Germinal center (tissue), 1 donor: ENCODE data around the gene VTA1.
"Not testable (repeated sequence)": the region's sequence is repeated elsewhere in the genome, so short reads cannot be mapped to it uniquely, and the experiment has no call there.

ENCODE experiments used
- DNase-seq: peaks from one replicate; pipeline ENCODE4 v3.0.0; 2012; ENCODE audit warnings: mixed read lengths, low spot score

VTA1 gene, protein sequence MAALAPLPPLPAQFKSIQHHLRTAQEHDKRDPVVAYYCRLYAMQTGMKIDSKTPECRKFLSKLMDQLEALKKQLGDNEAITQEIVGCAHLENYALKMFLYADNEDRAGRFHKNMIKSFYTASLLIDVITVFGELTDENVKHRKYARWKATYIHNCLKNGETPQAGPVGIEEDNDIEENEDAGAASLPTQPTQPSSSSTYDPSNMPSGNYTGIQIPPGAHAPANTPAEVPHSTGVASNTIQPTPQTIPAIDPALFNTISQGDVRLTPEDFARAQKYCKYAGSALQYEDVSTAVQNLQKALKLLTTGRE

DNA sequence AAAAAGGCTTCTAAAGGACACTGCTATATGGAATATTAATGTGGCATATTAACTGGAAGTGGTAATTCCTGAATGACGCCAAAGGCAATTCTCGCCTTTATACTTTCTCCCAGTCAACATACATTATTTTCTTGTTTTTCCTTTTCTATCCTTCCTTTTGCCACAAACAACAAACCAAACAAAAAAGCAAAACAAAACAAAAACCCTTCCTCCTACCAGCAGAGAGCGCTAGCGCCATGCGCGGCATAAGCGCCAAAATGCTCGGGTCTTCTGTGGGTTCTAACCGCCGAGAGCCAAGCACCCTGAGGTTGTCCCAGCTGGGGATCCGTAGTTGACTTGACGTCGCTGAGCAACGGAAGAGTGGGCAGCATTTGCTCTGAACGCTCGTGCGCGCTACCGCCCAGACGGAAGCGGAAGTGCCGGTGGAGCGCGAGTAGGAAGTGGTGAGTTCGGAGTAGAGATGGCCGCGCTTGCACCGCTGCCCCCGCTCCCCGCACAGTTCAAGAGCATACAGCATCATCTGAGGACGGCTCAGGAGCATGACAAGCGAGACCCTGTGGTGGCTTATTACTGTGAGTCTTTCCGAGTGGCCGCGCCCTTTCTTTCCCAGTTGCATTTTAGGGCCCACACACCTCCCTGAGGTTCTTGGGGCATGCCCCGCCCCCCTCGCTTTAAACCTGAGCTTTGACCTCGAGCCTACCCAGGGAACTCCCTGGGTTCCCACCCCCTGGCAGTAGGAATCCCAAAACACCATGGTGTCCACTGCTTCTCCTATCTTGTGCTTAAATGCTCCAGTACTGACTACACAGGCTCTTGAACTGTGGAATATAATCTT is at the start of gene VTA1, which contains the start of gene NMBR:
Gene VTA1 (plus strand): TSS at position 436 of the 835 bp plus-strand sequence. CDS start 25 bp downstream, at position 461.
Gene NMBR (minus strand): TSS at position 295 of the 835 bp plus-strand sequence. CDS start 58,464 bp downstream, outside the sequence.
- DNase-seq = peak; percentile 90

GRCh38 chr6:142104820-142105219 is 42.2 kb upstream of the VTA1 start:
- DNase-seq = not testable (repeated sequence)

- DNase-seq = not testable (repeated sequence)
Observed at GRCh38 chr6:142110820-142111219, 36.2 kb upstream of the VTA1 start.

DNA sequence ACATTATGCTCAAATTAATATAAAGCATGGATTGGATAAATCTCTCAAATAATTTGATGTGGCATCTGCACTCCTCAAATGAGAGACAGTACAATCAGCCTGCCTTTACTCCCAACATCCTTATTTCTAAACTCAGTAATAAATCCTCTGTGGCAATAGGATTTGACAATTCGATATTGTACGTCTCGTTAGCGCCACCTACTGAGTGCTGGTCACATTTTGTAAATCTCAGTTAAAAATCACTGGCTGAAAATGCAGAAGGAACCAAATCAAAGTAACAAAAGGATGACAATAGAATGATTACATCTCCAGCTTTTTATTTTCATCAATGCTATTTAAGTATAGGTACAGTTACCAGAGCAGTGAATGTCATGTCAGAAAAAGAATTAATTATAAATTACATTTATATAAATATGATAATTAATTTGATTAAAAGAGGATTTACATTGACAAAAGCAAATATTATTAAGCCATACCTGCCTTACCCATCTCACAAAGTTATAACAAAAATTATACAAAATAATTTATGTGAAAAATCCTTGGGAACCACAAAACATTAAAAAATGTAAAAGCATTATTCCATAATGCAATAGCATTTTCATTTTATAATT is 34.5 kb upstream of the VTA1 start:
- DNase-seq = peak; percentile 35

DNA sequence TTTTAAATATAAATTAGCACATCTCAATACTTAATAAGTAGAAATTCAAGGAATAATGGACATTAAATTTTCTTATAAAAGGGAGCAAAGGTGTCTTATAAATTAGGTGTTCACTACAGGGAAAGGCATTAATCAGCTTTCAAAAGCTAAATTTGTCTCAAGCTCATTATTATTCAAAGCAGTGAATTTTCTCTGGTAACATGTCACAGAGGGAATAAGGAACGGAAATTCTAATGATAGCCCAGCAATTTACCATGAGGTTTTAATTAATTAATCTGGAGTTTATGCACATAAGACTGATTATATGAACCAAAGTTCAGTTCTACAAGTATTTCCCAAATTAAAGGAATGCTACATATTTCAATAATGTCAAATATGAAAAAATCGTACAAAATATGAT is 29.7 kb upstream of the VTA1 start:
- no peak for DNase-seq

- DNase-seq = no peak
Observed at GRCh38 chr6:142118328-142118727, 28.7 kb upstream of the VTA1 start.

GRCh38 chr6:142118925-142119324 is 28.1 kb upstream of the VTA1 start:
- no peak for DNase-seq

- no peak for DNase-seq
Observed at GRCh38 chr6:142121342-142121741, 25.7 kb upstream of the VTA1 start.

DNA sequence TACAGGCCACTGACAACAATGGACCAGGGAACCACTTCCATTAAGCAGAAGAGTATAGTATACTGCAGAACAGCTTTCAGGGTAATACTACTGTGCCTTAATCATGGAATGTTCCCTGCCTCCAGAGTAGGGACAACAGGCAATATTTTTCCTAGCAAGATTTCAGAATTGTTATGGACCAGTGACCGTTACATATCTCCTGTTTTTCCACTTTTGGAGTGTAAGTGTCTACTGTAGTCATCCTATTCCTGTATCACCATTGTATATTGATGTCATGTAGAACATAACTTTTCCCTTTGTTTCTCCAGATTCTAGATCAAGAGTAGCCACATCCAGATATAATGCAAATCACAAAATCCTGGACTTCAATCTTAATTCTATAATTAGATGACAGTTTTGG is 16.2 kb upstream of the VTA1 start:
- no peak for DNase-seq

- no peak for DNase-seq
Observed at GRCh38 chr6:142132625-142133024, 14.4 kb upstream of the VTA1 start, which contains the start of gene GJE1. Gene GJE1, plus strand, starts transcription at chr6:142132925. Its CDS starts 234 bp downstream, at chr6:142133159.

GRCh38 chr6:142138876-142139275 is 8.2 kb upstream of the VTA1 start:
- no peak for DNase-seq

DNA sequence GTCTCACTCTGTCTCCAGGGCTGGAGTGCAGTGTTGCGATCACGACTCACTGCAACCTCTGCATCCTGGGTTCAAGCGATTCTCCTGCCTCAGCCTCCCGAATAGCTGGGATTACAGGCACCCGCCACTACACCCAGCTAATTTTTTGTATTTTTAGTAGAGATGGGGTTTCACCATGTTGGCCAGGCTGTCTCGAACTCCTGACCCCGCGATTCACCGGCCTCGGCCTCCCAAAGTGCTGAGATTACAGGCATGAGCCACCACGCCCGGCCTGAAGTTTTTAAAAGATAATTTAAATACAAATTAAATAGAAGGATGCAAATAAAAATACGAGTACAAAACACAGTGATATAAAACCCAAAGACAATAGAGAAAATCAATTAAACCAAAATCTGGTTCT is 5.5 kb upstream of the VTA1 start:
- DNase-seq = not testable (repeated sequence)

DNA sequence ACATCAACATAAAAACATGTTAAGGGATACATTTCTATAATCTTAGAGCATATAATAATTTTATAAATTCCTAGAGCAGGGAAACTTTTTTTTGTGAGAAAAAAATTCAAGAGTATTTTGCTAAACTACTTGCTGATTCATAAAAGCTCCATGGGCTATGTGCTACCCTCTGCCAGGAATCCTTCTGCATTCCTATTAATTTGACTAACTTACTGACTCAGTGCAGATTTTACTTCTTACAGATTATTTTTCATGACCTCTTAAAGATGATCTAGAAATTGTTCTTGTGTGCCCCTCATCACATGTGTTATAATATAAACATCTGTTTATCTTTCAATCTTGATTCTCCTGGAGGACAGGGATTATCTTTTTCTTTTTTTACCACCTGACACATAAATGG is 5.7 kb downstream of the VTA1 start:
- no peak for DNase-seq

DNA sequence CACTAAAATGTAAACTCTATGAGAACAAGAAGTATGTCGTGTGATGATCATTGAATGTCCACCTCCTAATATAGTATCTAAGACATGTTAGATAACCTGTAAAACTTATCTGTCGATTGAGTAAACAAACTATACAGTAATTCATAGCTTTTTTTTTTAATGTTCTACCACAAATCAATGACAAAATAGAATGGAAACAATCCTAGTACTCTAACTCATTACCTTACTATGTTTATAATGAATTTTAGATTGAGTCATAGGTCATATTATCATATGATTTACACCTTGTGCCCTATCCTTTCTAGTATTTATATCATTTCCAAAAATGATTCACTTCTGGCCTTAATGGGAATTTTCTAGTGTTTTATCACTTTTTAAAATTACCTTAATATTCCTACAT is 6.1 kb downstream of the VTA1 start:
- no peak for DNase-seq

GRCh38 chr6:142154336-142154735 is 7.3 kb downstream of the VTA1 start:
- DNase-seq = no peak

DNA sequence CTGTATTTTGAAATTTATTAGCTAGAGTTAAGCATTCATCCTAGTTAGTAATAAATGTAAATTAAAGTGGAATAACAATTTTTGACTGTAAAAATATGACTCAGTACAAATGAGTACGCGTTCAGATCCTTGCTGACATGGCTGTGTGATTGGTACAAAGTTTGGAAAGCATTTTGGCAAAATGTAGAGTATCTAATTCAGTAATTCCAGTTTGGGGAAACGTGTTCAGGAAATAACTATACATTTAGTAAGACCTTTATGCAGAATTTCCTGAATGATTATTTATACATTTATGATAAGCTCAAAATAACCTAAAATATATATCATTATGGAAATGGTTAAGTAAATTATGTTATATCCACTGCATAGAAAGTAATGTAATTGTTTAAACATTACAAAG is 8.0 kb downstream of the VTA1 start:
- no peak for DNase-seq

GRCh38 chr6:142155895-142156757 is 9.1 kb downstream of the VTA1 start:
- DNase-seq = peak; percentile 18

DNA sequence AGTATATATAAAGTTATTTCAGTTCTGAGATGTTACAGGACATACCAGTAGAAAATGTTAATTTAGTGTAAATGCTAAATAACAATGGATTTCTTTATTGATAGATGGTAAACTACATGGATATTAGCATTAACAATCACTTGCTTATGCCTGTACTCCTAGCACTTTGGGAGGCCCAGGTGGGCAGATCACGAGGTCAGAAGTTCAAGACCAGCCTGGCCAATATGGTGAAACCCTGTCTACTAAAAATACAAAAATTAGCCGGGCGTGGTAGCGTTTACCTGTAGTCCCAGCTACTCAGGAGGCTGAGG is 9.7 kb downstream of the VTA1 start:
- DNase-seq = not testable (repeated sequence)

DNA sequence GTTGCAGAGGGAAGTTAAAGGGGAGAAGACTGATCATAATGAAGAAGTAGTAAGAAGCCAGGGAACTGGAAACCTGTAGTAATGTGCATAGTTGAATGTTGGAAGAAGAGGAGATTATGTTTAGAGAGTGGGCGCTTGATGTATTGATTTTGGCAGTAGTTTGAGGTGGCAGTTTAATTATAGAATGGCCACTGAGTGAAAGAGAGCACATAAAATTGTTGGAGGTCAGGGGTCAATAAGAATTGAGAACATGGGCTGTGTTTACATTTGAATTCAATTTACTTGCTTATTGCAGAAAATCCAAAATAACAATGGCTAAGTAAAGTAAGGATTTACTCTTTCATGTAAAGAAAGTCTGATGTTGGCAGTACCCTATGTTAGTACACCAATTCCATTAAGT is 15.7 kb downstream of the VTA1 start:
- DNase-seq = no peak

DNA sequence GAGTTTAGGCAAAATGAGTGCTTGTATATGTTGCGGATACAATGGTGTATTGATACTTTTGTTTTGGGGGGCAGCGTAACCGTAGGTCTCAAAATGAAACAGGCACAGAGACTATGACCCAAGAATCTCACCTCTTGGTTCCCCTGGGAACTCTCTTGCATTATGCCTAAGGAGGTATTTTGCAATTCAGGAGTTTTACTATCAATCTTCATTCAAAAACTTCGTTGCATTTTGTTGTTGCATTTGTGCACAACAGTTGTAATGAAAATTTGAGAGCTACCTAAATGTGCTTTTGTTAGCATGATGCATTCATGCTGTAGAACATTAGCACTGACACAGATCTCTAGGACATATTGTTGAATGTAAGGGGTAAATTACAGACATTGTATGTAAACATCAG is 18.2 kb downstream of the VTA1 start:
- DNase-seq = no peak

GRCh38 chr6:142167071-142167470 is 20.0 kb downstream of the VTA1 start:
- DNase-seq = no peak

- no peak for DNase-seq
Observed at GRCh38 chr6:142167486-142167885, 20.4 kb downstream of the VTA1 start.
